ENCODE results near the gene PRIMA1.

DNA sequence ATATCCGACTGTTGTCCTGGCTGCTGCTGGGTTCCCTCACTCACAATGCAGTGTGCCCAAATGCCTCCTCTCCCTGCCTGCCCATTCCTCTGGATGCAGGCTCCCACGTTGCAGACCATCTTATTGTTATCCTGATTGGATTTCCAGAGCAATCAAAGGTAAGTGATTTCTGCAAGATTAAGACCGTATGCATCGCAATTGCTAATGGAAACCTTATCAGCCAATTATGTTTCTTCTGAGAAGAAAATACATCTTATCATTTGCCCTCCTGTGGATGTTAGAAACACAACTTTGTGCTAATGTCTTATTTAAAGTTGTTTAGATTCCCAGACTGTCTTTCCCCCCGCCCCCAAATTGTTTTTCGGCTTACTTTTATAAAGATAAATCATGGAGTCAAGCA is 98.1 kb downstream of the PRIMA1 start:
- TF ChIP-seq, protein P1, sequence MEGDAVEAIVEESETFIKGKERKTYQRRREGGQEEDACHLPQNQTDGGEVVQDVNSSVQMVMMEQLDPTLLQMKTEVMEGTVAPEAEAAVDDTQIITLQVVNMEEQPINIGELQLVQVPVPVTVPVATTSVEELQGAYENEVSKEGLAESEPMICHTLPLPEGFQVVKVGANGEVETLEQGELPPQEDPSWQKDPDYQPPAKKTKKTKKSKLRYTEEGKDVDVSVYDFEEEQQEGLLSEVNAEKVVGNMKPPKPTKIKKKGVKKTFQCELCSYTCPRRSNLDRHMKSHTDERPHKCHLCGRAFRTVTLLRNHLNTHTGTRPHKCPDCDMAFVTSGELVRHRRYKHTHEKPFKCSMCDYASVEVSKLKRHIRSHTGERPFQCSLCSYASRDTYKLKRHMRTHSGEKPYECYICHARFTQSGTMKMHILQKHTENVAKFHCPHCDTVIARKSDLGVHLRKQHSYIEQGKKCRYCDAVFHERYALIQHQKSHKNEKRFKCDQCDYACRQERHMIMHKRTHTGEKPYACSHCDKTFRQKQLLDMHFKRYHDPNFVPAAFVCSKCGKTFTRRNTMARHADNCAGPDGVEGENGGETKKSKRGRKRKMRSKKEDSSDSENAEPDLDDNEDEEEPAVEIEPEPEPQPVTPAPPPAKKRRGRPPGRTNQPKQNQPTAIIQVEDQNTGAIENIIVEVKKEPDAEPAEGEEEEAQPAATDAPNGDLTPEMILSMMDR (IDR thresholded peaks at IDR 0.05): no peak
- no peak for TF ChIP-seq GATA2 (CRISPR knock-in tag; IDR thresholded peaks at IDR 0.05)
- TF ChIP-seq FOXM1 (IDR thresholded peaks at IDR 0.05; ENCODE audit: low read depth): no peak
- no peak for TF ChIP-seq MXI1 (IDR thresholded peaks at IDR 0.05; ENCODE audit: low read depth, low read length)
- no peak for TF ChIP-seq PBX3 (IDR thresholded peaks at IDR 0.05)
- no peak for TF ChIP-seq ELF1 (IDR thresholded peaks at IDR 0.05)
- no peak for TF ChIP-seq RFX5 (IDR thresholded peaks at IDR 0.05; ENCODE audit: low read length)
- TF ChIP-seq POLR2AphosphoS5 (IDR thresholded peaks at IDR 0.05; ENCODE audit: low read depth, low read length): no peak
- no peak for TF ChIP-seq EP300 (IDR thresholded peaks at IDR 0.05; ENCODE audit: borderline replicate concordance in 1 of 2, low read depth in 1 of 2, low read length in 1 of 2)
- TF ChIP-seq ZBTB33 (IDR thresholded peaks at IDR 0.05; ENCODE audit: borderline replicate concordance, low read depth): no peak
- TF ChIP-seq REST (IDR thresholded peaks at IDR 0.05; ENCODE audit: low read depth, low read length): no peak
- TF ChIP-seq SIN3A (IDR thresholded peaks at IDR 0.05; ENCODE audit: borderline replicate concordance, low read depth, low read length): no peak

All from SK-N-SH (cell line).